SK-N-SH treated with all-trans-retinoic acid at 6 μM for 48 hours (cell line): Measurements from ENCODE around the gene C14orf93.

Experiments used
- ARNTL ChIP-seq: fragments of 450-650 bp; formaldehyde crosslinking; IDR thresholded peaks from 2 replicates; pipeline ENCODE4 v1.5.0; 2020; ENCODE audit warnings: low read depth, mild to moderate bottlenecking, moderate library complexity, borderline replicate concordance
- CREB5 ChIP-seq: fragments of 250-450 bp; sonication (Bioruptor Pico); IDR thresholded peaks from 2 replicates; pipeline ENCODE4 v1.5.1; 2020; ENCODE audit warnings: low read depth, mild to moderate bottlenecking, moderate library complexity
- CSDC2 ChIP-seq: fragments of 250-450 bp; sonication (Bioruptor Pico); IDR thresholded peaks from 2 replicates; pipeline ENCODE4 v1.5.0; 2020; ENCODE audit warnings: mild to moderate bottlenecking, moderate library complexity
- ESRRG ChIP-seq: fragments of 250-450 bp; sonication (Bioruptor Pico); IDR thresholded peaks from 2 replicates; pipeline ENCODE4 v1.6.1; 2021; ENCODE audit warnings: mild to moderate bottlenecking
- GLIS3 ChIP-seq: fragments of 250-450 bp; sonication (Bioruptor Pico); IDR thresholded peaks from 2 replicates; pipeline ENCODE4 v1.5.0; 2020; ENCODE audit warnings: mild to moderate bottlenecking, moderate library complexity
- ISL1 ChIP-seq: fragments of 250-450 bp; sonication (Bioruptor Pico); IDR thresholded peaks from 2 replicates; pipeline ENCODE4 v2.1.2; 2022; ENCODE audit warnings: mild to moderate bottlenecking, moderate library complexity
- PPARA ChIP-seq: fragments of 250-450 bp; sonication (Bioruptor Pico); IDR thresholded peaks from 2 replicates; pipeline ENCODE4 v1.5.0; 2020; ENCODE audit warnings: mild to moderate bottlenecking, borderline replicate concordance
- RARB ChIP-seq: fragments of 250-450 bp; sonication (Bioruptor Pico); IDR thresholded peaks from 2 replicates; pipeline ENCODE4 v1.8.0; 2021; ENCODE audit warnings: mild to moderate bottlenecking, moderate library complexity
- TCF4 ChIP-seq: fragments of 250-450 bp; sonication (Bioruptor Pico); IDR thresholded peaks from 2 replicates; pipeline ENCODE4 v1.8.0; 2021; ENCODE audit warnings: mild to moderate bottlenecking, moderate library complexity, borderline replicate concordance
- TSHZ2 ChIP-seq: fragments of 250-450 bp; sonication (Bioruptor Pico); IDR thresholded peaks from 2 replicates; pipeline ENCODE4 v1.5.0; 2020; ENCODE audit warnings: mild to moderate bottlenecking, moderate library complexity
- ZFP3 ChIP-seq: fragments of 250-450 bp; sonication (Bioruptor Pico); IDR thresholded peaks from 2 replicates; pipeline ENCODE4 v1.5.0; 2020; ENCODE audit warnings: mild to moderate bottlenecking, moderate library complexity
- ZNF565 ChIP-seq: fragments of 450-650 bp; formaldehyde crosslinking; conservative IDR thresholded peaks from 2 replicates; pipeline ENCODE4 v1.5.0; 2020; ENCODE audit warnings: low read depth, mild to moderate bottlenecking, moderate library complexity
- ZNF70 ChIP-seq: fragments of 450-650 bp; formaldehyde crosslinking; IDR thresholded peaks from 2 replicates; pipeline ENCODE4 v1.5.0; 2020; ENCODE audit warnings: mild to moderate bottlenecking, moderate library complexity
- TF ChIP-seq, protein P1 (sequence below): fragments of 250-450 bp; sonication (Bioruptor Pico); IDR thresholded peaks from 2 replicates; pipeline ENCODE4 v1.8.0; 2020; ENCODE audit warnings: mild to moderate bottlenecking, moderate library complexity, borderline replicate concordance

DNA sequence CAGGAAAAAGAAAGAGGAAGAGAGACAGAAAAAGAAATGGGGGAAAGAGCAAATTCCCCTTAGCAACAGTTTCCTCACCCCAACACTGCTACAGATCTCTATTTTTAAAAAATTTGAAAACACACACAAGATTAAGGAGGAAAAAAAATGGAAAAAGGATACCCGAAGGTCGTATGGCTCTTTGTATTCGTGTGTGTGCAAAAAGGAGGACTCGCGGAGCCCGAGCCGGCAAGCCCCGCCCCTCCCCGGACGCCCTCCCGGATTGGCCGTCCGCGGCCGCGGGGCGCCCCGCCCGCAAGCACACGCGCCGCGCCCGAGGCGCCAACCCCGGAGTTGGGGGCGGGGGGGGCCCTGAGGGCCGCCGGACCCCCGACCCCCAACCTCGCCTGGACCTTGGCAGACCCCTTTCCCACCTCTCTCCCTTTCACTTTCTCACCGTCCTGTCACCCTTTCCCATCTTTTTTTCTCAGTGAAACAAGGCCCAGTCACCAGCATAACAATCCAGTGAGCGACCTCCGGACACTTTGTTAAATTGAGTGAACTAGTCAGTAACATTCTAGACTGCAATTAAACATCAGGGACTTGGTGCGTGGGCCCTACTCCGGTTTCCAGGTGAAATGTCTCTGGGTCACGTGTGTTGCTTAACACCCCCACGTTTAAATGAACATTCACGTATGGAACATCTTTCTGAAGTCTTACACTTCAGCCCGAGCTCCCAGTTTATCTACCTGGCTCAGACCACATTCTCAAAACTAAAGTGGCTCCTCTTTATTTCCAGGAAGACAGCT lies at the start of gene C14orf93:
- no peak for TF ChIP-seq ESRRG (CRISPR knock-in tag)
- TF ChIP-seq CREB5: no peak
- no peak for TF ChIP-seq TCF4 (CRISPR knock-in tag)
- TF ChIP-seq ISL1 (CRISPR knock-in tag): no peak
- TF ChIP-seq, protein P1, sequence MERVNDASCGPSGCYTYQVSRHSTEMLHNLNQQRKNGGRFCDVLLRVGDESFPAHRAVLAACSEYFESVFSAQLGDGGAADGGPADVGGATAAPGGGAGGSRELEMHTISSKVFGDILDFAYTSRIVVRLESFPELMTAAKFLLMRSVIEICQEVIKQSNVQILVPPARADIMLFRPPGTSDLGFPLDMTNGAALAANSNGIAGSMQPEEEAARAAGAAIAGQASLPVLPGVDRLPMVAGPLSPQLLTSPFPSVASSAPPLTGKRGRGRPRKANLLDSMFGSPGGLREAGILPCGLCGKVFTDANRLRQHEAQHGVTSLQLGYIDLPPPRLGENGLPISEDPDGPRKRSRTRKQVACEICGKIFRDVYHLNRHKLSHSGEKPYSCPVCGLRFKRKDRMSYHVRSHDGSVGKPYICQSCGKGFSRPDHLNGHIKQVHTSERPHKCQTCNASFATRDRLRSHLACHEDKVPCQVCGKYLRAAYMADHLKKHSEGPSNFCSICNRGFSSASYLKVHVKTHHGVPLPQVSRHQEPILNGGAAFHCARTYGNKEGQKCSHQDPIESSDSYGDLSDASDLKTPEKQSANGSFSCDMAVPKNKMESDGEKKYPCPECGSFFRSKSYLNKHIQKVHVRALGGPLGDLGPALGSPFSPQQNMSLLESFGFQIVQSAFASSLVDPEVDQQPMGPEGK (CRISPR knock-in tag): no peak
- no peak for TF ChIP-seq ARNTL (CRISPR knock-in tag)
- TF ChIP-seq RARB (CRISPR knock-in tag): no peak
- no peak for TF ChIP-seq CSDC2 (CRISPR knock-in tag)
- TF ChIP-seq ZNF70 (CRISPR knock-in tag): no peak
- TF ChIP-seq TSHZ2 (CRISPR knock-in tag): peak; percentile 50; the same call in 1 of the 2 replicates
- TF ChIP-seq ZFP3 (CRISPR knock-in tag): no peak
- TF ChIP-seq GLIS3 (CRISPR knock-in tag): no peak
- no peak for TF ChIP-seq ZNF565 (CRISPR knock-in tag)
- TF ChIP-seq PPARA (CRISPR knock-in tag): no peak
